Measurements from ENCODE around the gene GPR62. TPM values are rescaled to one million over a fixed set of nuclear protein-coding genes. Genes with fewer than 3 reads are reported as not detected.

GPR62 gene
- total and polyA plus RNA-seq, 9 of the 15 experiments (the other 6 are each of a cell fraction or from before 2014, with no cell fraction given), result not detected

GRCh38 chr3:51995346-51996163 is 40.4 kb downstream of the GPR62 start, which contains the start of gene RPL29 (continued):
- TF ChIP-seq POLR2G (IDR thresholded peaks at IDR 0.05; ENCODE audit: low read depth, low read length) (peak; percentile 99), DDX20 (tag; IDR thresholded peaks at IDR 0.05; ENCODE audit: low read depth) (no peak), MBD2 (IDR thresholded peaks at IDR 0.05; ENCODE audit: borderline replicate concordance, low read depth) (peak; percentile 70; the same call in 1 of the 2 replicates), RCOR1 (IDR thresholded peaks at IDR 0.05; ENCODE audit: borderline replicate concordance in 1 of 2, low read depth in 2 of 2, low read length in 2 of 2) (peak in 1 of 2 experiments; percentile 32; a peak in 1 of 4 replicates), CC2D1A (IDR thresholded peaks at IDR 0.05) (peak; percentile 35; the same call in 1 of the 2 replicates), MTA2 (IDR thresholded peaks at IDR 0.05; ENCODE audit: low read depth) (peak; percentile 70), CBX2 (IDR thresholded peaks at IDR 0.05; ENCODE audit: insufficient read depth, low read length, poor library complexity, severe bottlenecking) (no peak), THRB (CRISPR knock-in tag; conservative IDR thresholded peaks at IDR 0.05) (0 out of 2 replicates have a peak, but pooled peaks have one; percentile 31), ZNF431 (CRISPR knock-in tag; IDR thresholded peaks at IDR 0.05) (0 out of 2 replicates have a peak, but pooled peaks have one; percentile 22), KAT8 (IDR thresholded peaks at IDR 0.05; ENCODE audit: low read depth) (peak; percentile 49; the same call in 1 of the 2 replicates), SP1 (CRISPR knock-in tag; IDR thresholded peaks at IDR 0.05) (peak; percentile 95), TBP (optimal IDR thresholded peaks at IDR 0.05; ENCODE audit: low read depth, low read length) (peak; percentile 98), SREBF1 (IDR thresholded peaks at IDR 0.05; ENCODE audit: borderline replicate concordance, low read depth, low read length) (no peak), LARP7 (IDR thresholded peaks at IDR 0.05) (no peak), ATF7 (IDR thresholded peaks at IDR 0.05) (peak; percentile 71), CREB3L1 (IDR thresholded peaks at IDR 0.05; ENCODE audit: borderline replicate concordance, low read depth) (peak; percentile 38; the same call in 1 of the 2 replicates), MIER1 (IDR thresholded peaks at IDR 0.05; ENCODE audit: low read depth) (no peak), GABPB1 (CRISPR knock-in tag; IDR thresholded peaks at IDR 0.05) (peak; percentile 99), ZNF707 (CRISPR knock-in tag; conservative IDR thresholded peaks at IDR 0.05) (no peak), CTBP1 (IDR thresholded peaks at IDR 0.05; ENCODE audit: borderline replicate concordance) (peak; percentile 42; the same call in 1 of the 2 replicates), HDAC2 (IDR thresholded peaks at IDR 0.05) (no peak)
- TF ChIP-seq, protein P1, sequence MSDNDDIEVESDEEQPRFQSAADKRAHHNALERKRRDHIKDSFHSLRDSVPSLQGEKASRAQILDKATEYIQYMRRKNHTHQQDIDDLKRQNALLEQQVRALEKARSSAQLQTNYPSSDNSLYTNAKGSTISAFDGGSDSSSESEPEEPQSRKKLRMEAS (CRISPR knock-in tag; IDR thresholded peaks at IDR 0.05), result peak; percentile 76; the same call in 1 of the 2 replicates
- TF ChIP-seq, protein P2, sequence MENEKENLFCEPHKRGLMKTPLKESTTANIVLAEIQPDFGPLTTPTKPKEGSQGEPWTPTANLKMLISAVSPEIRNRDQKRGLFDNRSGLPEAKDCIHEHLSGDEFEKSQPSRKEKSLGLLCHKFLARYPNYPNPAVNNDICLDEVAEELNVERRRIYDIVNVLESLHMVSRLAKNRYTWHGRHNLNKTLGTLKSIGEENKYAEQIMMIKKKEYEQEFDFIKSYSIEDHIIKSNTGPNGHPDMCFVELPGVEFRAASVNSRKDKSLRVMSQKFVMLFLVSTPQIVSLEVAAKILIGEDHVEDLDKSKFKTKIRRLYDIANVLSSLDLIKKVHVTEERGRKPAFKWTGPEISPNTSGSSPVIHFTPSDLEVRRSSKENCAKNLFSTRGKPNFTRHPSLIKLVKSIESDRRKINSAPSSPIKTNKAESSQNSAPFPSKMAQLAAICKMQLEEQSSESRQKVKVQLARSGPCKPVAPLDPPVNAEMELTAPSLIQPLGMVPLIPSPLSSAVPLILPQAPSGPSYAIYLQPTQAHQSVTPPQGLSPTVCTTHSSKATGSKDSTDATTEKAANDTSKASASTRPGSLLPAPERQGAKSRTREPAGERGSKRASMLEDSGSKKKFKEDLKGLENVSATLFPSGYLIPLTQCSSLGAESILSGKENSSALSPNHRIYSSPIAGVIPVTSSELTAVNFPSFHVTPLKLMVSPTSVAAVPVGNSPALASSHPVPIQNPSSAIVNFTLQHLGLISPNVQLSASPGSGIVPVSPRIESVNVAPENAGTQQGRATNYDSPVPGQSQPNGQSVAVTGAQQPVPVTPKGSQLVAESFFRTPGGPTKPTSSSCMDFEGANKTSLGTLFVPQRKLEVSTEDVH (IDR thresholded peaks at IDR 0.05; ENCODE audit: low read depth, partially characterized antibody), result peak; percentile 93

Data from K562 (cell line).